Retinal pigment epithelial cell (primary cell): ENCODE measurements around the gene RPS6KC1.

Experiments
- DNase-seq: peaks from one replicate; pipeline ENCODE4 v3.0.0-alpha.2; 2010; ENCODE audit warnings: low read depth
- H3K4me3 ChIP-seq: 2 replicates; pipeline ENCODE4 v1.5.1; 2011; ENCODE audit warnings: mild to moderate bottlenecking, low read length, control low read depth, moderate library complexity
- CTCF ChIP-seq: conservative IDR thresholded peaks from 2 replicates; pipeline ENCODE4 v1.5.1; 2011; ENCODE audit warnings: low read depth, low read length, control low read depth, inconsistent platforms

RPS6KC1 gene

GRCh38 chr1:213057264-213058059, 6.4 kb downstream of the RPS6KC1 start:
- no peak for DNase-seq
- TF ChIP-seq CTCF, result no peak
- H3K4me3 ChIP-seq, result no peak overlapping the region

- no peak overlapping the region for H3K4me3 ChIP-seq
- TF ChIP-seq CTCF, result no peak
- no peak for DNase-seq
Measured at GRCh38 chr1:213060836-213061235, 9.8 kb downstream of the RPS6KC1 start.

GRCh38 chr1:213061263-213061662, 10.2 kb downstream of the RPS6KC1 start:
- TF ChIP-seq CTCF, result peak; percentile 10
- no peak for DNase-seq
- H3K4me3 ChIP-seq, result no peak overlapping the region

GRCh38 chr1:213065800-213066199, 14.8 kb downstream of the RPS6KC1 start:
- no peak for DNase-seq
- no peak for TF ChIP-seq CTCF
- no peak overlapping the region for H3K4me3 ChIP-seq

- H3K4me3 ChIP-seq, result no peak overlapping the region
- no peak for DNase-seq
- no peak for TF ChIP-seq CTCF
Measured at GRCh38 chr1:213066363-213066762, 15.3 kb downstream of the RPS6KC1 start.

- no peak overlapping the region for H3K4me3 ChIP-seq
- no peak for DNase-seq
- no peak for TF ChIP-seq CTCF
Measured at GRCh38 chr1:213067352-213067751, 16.3 kb downstream of the RPS6KC1 start.

- TF ChIP-seq CTCF, result peak; percentile 12
- H3K4me3 ChIP-seq, result no peak overlapping the region
- no peak for DNase-seq
Measured at GRCh38 chr1:213070406-213070805, 19.4 kb downstream of the RPS6KC1 start.
